WI38 (cell line): ENCODE measurements around the gene STK11IP.

Experiments
- H3K4me3 ChIP-seq: 2 replicates; pipeline ENCODE4 v1.5.1; 2011; ENCODE audit warnings: low read depth, mild to moderate bottlenecking, control low read depth, low read length
- TF ChIP-seq, protein P1 (sequence below): IDR thresholded peaks from 2 replicates; pipeline ENCODE4 v1.5.1; 2012; ENCODE audit warnings: low read depth, mild to moderate bottlenecking, control low read depth, low read length

The STK11IP gene

DNA sequence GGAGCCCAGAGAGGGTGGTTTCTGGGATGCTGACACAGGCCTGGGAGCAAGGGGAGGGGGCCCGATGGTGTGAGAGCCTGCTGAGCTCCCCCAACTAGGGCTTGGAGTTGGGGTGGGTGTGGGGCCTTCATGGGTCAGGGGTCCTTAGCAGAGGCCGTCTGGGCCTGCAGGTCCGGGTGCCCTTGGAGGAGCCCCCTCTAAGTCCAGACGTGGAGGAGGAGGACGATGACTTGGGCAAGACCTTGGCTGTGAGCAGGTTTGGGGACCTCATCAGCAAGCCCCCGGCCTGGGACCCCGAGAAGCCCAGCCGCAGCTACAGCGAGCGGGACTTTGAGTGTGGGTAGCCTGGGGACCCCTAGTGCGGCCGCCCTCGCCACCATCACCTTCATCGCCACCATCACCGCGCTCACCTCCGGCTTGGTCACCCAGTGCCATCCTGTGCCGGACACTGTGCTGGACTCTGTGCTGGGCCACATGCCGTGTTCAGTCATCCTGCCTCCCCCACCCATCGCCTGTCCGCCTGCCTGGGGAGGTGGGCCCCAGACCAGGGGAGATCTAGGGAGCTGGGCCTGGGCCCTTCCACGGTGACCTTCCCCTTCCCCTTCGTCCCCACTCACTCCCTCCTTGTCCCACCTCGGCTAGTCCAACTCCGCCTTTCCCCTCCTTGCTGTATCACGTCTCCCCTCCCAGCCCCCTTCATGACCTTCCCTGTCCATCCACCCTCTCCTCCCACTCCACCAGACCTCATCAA lies 30.8 kb downstream of the STK11IP start:
- no peak overlapping the region; the same call in 1 of the 2 replicates for H3K4me3 ChIP-seq
- TF ChIP-seq, protein P1, sequence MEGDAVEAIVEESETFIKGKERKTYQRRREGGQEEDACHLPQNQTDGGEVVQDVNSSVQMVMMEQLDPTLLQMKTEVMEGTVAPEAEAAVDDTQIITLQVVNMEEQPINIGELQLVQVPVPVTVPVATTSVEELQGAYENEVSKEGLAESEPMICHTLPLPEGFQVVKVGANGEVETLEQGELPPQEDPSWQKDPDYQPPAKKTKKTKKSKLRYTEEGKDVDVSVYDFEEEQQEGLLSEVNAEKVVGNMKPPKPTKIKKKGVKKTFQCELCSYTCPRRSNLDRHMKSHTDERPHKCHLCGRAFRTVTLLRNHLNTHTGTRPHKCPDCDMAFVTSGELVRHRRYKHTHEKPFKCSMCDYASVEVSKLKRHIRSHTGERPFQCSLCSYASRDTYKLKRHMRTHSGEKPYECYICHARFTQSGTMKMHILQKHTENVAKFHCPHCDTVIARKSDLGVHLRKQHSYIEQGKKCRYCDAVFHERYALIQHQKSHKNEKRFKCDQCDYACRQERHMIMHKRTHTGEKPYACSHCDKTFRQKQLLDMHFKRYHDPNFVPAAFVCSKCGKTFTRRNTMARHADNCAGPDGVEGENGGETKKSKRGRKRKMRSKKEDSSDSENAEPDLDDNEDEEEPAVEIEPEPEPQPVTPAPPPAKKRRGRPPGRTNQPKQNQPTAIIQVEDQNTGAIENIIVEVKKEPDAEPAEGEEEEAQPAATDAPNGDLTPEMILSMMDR: no peak

DNA sequence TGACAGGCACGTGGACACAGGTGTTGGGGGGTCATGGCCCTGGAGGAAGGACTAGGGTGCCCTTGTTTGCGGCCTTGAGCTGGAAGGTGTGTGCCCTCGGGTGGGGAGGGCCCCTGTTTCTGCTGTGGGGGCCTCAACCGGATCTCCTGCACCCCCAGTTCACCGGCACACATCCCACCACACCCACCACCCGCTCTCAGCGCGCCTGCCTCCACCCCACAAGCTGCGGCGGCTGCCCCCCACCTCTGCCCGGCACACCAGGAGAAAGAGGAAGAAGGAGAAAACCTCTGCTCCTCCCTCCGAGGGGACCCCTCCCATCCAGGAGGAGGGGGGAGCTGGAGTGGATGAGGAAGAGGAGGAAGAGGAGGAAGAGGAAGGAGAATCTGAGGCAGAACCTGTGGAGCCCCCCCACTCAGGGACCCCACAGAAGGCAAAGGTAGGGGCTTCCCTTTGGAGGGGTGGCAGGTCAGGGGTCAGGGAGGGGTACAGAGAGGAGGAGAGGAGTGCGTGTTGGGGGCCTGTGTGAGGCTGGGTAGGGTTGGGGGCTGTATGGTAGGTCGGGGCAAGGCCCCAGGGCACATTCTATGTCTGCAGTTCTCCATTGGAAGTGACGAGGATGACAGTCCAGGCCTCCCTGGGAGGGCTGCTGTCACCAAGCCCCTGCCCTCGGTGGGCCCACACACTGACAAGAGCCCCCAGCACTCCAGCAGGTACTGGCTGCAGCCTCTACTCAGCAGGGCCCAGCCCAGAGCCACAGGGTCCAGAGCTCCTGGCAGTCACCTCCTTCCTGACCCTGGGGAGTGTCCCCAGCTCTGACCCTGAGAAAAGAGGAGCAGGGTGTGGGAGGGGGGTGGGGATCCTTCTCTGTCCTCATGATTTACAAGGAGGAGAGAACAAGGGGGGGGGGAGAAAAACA lies 31.6 kb downstream of the STK11IP start:
- H3K4me3 ChIP-seq: no peak overlapping the region
- TF ChIP-seq, protein P1: no peak

DNA sequence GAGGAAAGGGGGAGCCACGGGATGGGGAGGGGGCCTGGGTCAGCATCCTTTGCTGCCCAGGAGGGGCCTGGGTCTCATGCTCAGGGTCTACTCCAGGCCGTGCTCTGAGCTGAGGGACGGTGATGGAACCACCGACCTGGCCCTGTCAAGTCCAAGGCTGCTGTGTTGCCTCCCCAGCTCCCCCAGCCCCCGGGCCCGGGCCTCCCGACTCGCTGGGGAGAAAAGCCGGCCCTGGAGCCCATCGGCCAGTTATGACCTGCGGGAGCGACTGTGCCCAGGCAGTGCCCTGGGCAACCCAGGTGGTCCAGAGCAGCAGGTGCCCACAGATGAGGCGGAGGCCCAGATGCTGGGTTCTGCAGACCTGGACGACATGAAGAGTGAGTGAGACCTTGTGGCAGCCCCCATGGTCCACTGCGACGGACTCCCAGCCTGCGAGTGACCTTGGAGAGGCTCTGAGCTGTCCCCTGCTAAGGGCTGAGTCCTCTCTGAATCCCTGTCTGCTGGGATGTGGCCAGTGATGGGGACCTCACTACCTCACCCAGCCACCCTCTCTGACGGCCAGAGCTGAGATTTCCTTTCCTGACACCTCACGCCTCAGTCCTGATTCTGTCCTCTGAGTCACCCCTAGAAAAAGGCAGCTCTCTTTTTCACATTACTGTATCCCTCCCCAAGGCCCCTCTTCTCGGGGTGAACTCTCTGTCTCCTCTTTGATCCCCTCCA lies 32.5 kb downstream of the STK11IP start:
- H3K4me3 ChIP-seq: no peak overlapping the region

DNA sequence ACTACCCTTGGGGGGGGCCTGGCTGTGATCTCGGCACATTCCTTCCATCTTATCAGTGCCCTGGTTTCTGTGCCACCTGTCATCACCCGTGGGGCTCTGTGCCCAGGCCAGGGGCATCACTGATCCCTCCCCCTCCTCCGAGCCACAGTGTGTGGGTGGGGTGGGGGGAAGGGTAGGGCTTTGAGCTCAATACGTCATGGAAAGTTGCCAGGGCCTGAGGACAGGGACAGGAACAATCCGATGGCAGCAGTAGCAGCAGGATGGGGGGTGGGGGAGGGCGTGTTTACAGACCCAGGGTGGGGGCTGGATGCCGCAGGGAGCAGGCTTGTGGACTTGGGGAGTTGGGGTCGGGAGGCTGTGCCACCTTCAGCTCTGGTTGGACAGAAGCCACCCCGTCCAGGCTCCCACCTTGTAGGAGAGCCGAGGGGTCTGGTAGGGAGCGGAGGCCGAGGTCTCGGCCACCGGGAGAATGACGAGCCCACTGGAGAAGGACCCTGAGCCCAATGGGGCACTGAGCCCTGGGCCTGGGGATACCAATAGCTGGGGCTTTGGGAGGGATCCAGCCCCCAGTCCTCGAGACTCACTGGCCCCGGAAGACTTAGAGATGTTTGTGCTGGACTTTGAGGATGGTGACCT lies 33.2 kb downstream of the STK11IP start:
- TF ChIP-seq, protein P1: no peak
- no peak overlapping the region for H3K4me3 ChIP-seq

More for the DNA sequence above, 32.5 kb downstream of the STK11IP start:
- TF ChIP-seq, protein P1: no peak

DNA sequence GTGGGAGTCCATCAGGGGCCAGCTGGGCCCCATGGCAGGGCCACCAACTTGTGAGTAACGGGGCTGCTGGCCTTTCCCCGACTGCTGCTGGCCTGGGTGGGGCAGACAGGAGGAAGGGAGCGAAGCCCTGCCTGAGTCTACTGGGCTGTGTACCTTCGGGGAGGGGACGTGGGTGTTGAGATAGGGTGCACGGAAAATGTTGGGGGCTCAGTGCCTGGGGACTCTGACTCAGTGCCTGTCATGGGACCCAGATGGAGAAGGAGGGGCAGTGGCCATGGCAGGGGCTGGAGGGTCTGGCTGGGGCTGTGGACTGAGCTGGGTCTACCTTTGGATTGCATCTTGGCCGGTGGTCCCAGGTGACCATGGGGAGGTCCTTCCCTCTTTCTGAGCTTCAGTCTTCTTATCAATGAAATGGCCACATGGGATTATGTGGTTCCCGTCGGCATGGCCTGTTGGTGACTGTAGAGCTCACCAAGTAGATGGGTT lies 33.8 kb downstream of the STK11IP start:
- no peak overlapping the region for H3K4me3 ChIP-seq
- TF ChIP-seq, protein P1: no peak

DNA sequence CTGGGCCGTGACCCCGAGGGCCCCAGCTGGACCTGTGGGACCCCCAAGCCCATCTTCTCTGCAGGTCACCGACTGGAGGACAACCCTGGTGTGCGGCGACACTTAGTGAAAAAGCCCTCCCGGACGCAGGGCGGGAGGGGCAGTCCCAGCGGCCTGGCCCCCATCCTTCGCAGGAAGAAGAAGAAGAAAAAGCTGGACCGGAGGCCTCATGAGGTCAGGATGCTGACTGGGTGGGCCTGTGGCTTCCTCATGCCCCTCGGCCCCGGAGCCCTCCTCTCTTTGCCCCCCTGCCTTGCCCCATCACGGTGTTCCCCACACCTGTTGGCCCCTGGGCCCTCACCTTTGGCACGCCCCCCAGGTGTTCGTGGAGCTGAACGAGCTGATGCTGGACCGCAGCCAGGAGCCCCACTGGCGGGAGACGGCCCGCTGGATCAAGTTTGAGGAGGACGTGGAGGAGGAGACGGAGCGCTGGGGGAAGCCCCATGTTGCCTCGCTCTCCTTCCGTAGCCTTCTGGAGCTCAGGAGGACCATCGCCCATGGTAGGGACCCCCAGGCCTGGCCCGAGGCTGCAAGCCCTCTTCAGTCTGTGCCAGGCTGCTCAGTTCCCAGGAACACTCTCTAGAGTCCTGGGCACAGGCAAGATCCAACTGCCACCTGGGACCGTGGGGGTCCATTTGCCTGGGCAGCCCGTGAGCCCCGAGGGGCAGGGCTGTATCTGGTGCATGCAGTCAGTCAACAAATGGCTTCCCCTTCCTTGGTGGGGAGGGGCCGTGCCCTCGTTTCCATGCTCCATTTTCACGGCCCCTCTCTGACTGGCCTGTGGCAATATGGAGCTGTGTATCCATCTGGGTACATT lies 34.5 kb downstream of the STK11IP start:
- H3K4me3 ChIP-seq: no peak overlapping the region
- TF ChIP-seq, protein P1: no peak
